HG03108 (cell line): ENCODE measurements around the gene CBLB.

ENCODE experiments used
- ATAC-seq: cut with Tn5 transposase; IDR thresholded peaks from one replicate; pipeline ENCODE4 v1.9.1; 2021; ENCODE audit warnings: moderate library complexity; ENCODE audit not compliant: unreplicated experiment

The CBLB gene

DNA sequence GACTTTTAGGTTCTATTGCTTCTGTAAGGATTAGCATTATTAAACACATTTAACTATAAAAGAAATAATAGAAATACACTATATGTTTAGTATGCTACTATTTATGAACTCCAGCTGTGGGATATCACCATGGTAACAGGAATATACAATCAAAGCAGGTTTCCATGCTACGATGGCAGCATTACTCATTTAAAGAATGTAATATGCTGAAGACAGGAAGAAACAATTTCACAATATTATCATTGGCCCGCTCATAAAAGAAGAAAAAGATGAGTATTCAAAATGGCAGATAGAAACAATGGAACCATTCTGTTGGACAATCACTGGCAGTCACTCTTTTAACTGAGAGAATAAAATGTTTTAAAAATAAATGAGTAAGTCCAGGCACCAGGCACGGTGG is 153.4 kb downstream of the CBLB start:
- ATAC-seq, result no peak

DNA sequence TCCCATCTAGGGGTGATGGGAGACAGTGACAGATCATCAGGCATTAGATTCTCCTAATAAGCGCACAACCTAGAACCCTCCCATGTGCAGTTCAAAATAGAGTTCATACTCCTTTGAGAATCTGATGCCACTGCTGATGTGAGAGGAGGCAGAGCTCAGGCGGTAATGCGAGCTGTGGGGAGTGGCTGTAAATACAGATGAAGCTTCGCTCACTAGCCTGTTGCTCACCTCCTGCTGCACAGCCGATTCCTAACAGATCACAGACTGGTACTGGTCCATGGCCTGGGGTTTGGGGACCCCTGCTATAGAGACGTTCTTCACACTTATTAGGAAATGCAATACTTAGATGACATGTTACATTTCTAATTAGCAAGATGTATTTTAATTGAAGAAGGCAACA is 154.4 kb downstream of the CBLB start:
- ATAC-seq, result no peak

DNA sequence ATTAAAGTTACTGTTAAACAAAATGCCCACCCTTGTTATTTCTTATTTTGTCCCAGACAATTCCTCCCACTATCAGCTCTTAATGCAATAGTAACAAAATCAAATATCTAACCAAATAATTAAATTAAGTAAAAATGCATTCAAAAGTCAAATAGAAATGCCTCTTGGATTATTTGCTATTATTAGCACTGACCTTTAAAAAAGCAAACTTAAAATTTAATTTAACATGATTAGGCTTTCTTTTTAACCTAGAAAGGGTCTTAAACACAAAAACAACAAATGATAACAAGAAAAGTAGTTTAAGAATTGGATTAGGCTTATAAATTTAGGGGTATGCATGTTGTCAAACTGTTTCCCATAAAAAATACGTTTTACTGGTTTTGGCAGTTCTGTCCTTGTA is 159.8 kb downstream of the CBLB start:
- no peak for ATAC-seq

DNA sequence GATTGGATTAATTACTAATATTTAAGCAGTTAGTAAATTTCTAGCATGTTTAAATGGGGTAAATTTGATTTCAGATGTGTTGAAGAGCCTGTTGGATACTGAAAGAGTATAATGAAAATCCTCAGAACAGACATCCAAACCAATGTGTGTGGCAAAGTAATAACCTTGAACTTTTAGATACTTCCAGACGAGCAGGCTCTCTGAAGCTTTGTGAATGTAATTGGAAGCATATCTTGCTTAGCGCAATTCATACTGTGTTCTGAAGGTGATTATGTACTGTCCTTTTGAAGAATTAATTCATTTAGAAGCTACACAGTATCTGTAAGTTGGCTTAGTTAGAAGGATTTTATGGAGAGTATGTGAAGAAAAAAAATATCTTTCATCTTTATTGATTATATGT is 161.8 kb downstream of the CBLB start:
- no peak for ATAC-seq

- ATAC-seq, result no peak
Observed at GRCh38 chr3:105704726-105705410, 163.9 kb downstream of the CBLB start.

DNA sequence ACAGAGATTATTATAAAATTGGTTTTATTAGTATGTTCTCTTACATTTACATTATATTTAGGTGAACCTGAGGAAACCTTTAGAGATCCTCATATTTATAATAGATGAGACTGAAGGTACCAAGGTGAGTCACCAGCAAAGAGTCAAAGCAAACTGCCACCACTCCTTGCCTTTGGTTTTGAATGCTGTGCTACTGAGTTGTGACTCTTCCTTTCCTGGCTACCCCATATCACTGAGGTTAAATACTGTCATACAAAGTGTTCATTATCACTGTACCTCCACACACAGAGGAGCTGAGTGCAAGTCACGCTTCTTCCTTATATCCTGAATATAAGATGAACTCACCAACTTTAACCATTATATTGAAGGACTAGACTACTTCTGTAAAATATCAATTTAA is 168.2 kb downstream of the CBLB start:
- ATAC-seq, result no peak

DNA sequence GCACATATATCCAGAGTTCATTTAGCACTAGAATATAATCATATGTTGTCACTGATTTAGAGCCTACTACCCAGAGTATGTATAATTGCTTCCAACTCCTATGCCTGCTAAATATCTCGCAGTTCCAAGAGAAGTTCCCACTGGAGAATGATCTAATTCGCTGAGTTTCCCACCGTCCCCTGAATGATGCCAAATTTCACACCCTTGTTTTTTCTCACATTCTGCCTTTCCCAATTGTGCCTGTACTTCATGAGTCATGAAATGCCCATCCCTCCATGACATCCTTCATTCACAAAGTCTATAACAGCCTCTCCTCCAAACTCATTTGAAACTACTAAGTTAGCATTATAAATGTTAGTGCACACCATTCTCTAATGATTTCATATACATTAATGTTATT is 177.2 kb downstream of the CBLB start:
- no peak for ATAC-seq

DNA sequence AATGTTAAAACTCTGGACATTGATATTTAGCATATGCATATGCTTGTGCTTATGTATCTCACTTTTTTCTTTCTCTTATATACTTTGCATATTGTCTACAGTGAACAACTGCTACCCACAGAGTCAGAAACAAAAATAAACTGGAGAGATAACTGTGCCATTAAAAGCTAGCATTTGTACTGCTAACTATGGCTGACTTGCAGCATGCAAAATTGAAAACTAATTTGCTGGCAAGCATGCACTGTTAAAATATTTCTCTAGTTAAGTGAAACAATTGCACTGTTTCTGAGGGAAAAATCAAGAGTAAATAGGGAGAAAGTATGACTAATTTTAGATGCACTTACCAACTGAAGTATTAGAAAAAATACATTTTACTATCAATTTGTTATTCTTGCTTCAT is 177.8 kb downstream of the CBLB start:
- ATAC-seq, result no peak

GRCh38 chr3:105688821-105689220 is 180.0 kb downstream of the CBLB start:
- ATAC-seq, result no peak

- ATAC-seq, result no peak
Observed at GRCh38 chr3:105686278-105686897, 182.4 kb downstream of the CBLB start.

DNA sequence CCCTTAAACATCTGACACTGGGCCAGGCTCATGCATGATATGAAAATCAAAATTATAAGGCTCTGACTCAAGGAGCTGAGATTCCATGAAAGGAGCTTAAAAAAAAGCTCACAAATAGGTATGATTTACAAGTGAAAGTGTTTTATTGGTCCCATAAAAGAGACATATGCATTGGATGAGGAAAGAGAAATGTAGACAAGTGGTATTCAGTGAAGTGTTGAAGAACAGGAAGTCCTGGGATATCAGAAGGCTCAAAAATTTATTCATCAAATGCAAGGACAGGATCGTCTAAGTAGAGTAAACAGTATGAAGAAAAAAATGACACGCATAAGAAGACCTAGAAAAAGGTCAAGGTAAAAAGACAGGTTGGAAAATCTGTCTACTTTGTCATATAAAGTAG is 188.9 kb downstream of the CBLB start:
- ATAC-seq, result no peak

DNA sequence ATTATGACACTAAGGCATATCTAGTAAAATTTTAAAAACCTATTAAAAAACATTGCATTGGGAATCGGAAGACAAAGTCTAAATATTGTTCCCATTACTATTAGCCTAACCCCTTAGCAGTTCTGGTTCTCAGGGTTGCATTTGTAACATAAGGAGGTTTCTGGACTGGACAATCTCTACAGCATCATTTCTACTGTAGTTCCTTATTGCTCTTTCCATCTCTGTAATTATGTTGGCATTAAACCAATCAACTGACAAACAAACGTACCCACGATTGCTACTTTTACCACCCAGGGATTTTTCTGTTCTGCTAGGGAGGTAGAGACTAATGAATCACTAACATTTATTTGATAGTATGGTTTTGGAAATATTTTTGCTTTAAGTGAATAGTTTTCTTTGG is 190.8 kb downstream of the CBLB start:
- no peak for ATAC-seq

- no peak for ATAC-seq
Observed at GRCh38 chr3:105676621-105677300, 192.1 kb downstream of the CBLB start.

- no peak for ATAC-seq
Observed at GRCh38 chr3:105674437-105675065, 194.3 kb downstream of the CBLB start.

DNA sequence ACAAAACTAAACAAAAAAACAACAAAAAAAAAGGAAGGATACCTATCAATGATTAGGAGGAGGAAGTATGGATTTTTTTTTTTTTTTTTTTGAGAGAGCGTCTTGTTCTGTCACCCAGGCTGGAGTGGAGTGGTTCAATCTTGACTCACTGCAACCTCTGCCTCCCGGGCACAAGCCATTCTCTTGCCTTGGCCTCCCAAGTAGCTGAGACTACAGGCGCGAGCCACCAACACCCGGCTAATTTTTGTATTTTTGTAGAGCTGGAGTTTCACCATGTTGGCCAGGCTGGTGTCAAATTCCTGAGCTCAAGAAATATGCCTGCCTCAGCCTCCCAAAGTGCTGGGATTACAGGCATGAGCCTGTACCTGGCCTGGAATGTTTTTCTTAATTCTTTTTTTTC is 195.8 kb downstream of the CBLB start:
- no peak for ATAC-seq

DNA sequence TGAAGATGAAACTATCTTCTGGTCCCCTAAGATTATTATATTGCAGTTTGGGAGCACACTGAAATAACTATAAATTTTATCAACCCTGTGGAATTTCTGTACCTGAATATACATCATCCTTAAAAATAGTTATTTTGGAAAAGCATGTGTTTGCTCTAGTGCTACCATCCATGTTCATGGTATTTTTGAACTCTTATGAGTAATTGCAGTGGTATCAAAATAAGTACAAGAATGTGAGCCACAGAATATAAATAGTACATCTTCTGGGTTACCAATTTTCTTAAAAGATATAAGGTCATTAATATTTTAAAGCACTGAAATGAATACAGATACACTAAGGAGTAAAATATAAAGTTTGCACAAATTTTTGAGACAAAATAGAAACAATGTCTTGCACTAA is 206.5 kb downstream of the CBLB start:
- ATAC-seq, result no peak

DNA sequence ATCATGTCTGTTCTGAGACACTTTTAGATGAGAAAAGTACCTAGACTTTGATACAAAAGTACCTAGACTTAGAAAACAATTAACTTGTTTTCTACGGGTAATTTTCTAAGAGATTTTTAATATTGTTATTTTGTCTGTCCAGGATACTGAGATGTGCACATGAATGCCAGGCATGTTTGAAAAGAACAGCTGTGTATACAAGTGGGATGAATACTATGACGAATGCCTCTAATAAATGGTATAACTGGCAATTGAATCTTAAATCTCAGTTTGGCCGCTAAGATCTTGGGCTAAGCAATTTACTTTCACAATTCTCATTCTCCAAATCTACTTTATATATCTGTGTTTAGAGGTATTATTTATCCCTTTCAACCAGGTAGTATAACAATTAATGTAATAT is 207.4 kb downstream of the CBLB start:
- ATAC-seq, result no peak

GRCh38 chr3:105656651-105657504 is 211.9 kb downstream of the CBLB start:
- ATAC-seq, result no peak

GRCh38 chr3:105653868-105654267 is 214.9 kb downstream of the CBLB start:
- no peak for ATAC-seq

DNA sequence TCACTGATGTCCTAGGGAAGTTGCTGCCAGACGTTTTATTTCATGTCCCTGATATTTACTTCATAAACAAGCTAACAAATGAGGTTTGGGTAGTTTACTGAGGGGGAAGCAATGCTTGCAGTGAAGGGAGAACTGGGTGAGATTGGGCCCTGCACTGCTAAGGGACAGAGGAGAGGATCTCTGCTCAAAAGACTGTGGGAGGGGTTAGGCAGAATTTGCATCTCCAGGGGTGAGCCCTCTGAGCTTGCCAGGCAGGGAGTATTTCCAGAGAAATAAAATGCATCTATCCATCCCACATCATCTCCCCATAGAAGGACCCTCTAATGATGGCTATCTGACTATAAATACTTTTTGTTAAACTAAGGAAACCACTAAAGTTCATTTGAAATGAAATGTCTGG is 215.6 kb downstream of the CBLB start:
- no peak for ATAC-seq

- ATAC-seq, result no peak
Observed at GRCh38 chr3:105649480-105649879, 219.3 kb downstream of the CBLB start.
